ENCODE measurements around the gene RAB6B. TPM values are rescaled to one million over a fixed set of nuclear protein-coding genes. Genes with fewer than 3 reads are reported as not detected.

RAB6B gene
- total and polyA plus RNA-seq, 2 of the 4 experiments (the other 2 are of a cell fraction): 0.18 to 1.2 TPM

DNA sequence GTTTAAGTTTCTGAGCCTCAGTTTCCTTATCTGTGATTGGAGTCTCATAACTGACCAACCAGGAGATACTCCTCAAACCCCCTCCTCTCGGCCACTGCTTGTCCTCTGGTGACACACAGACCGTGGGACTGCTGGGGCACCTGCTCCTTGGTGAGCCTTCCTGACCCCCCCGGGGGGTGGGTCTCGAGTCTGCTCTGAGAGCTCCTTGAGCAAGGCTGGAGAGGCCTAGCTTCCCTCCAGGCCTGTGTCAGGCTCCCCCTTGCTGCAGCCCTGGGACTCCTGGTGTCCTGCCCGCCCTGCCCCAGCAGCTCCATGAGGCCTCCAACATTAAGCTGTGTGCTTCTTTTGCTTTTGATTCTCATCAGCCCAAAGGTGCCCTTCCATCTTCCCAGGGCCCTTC, 62.4 kb downstream of the RAB6B start:
- Histone ChIP-seq H3K27me3 (ENCODE audit: control insufficient read depth, insufficient read depth, low read length) (peaks cover 11% of the 10 kb centered on the region), H2AK9ac (replicated peaks; ENCODE audit: low read depth, low read length, poor library complexity) (no peak overlapping the region), H3K14ac (replicated peaks; ENCODE audit: low read depth, low read length) (no peak overlapping the region), H4K91ac (ENCODE audit: insufficient read depth, low read depth, low read length) (no peak overlapping the region), H3K23ac (ENCODE audit: low read depth, low read length) (no peak overlapping the region), H3K27ac (ENCODE audit: insufficient read depth, low read length) (no peak overlapping the region), H4K20me1 (ENCODE audit: insufficient read depth, low read length) (no peaks in the 10 kb centered on the region), H3K79me1 (ENCODE audit: low read depth in 1 of 2, low read length in 2 of 2) (no peaks in the 10 kb centered on the region), H3K9ac (ENCODE audit: low read depth, low read length) (no peak overlapping the region), H2BK5ac (ENCODE audit: low read depth, low read length, poor library complexity, severe bottlenecking) (no peak overlapping the region), H3K4me1 (ENCODE audit: control insufficient read depth, insufficient read depth, low read length) (no peaks in the 10 kb centered on the region), H2BK15ac (ENCODE audit: low read depth, low read length) (no peak overlapping the region), H2BK120ac (ENCODE audit: low read depth, low read length) (no peak overlapping the region), H3K9me1 (ENCODE audit: insufficient read depth, low read length) (no peaks in the 10 kb centered on the region), H3K36me3 (ENCODE audit: control insufficient read depth, insufficient read depth, low read length) (no peaks in the 10 kb centered on the region), H4K5ac (ENCODE audit: low read depth, low read length) (no peak overlapping the region), H4K8ac (ENCODE audit: low read depth in 2 of 2, low read length in 2 of 2) (no peak overlapping the region), H2BK20ac (ENCODE audit: low read depth, low read length) (no peak overlapping the region), H2AK5ac (ENCODE audit: low read depth, low read length) (no peak overlapping the region), H3K4ac (ENCODE audit: low read depth, low read length) (no peak overlapping the region), H2AFZ (replicated peaks; ENCODE audit: low read length, poor library complexity) (no peak overlapping the region), H3K4me2 (ENCODE audit: low read depth, low read length) (no peak overlapping the region), H3K9me3 (ENCODE audit: control insufficient read depth, insufficient read depth, low read length) (no peaks in the 10 kb centered on the region), H3K4me3 (ENCODE audit: insufficient read depth, low read depth, low read length) (no peak overlapping the region), H3K18ac (ENCODE audit: low read depth, low read length) (no peak overlapping the region), H3K56ac (ENCODE audit: extremely low read depth, insufficient read depth, low read length) (no peak overlapping the region)
- no TSS peak for BruUV-seq (replicated peaks)
- ChIA-PET CTCF (interaction anchor here (0.7 kb wide), 1 partner anchor 311 kb away, joined by 3 read pairs; no protein-coding TSS in a partner anchor), POLR2A (ENCODE audit: unreplicated experiment) (no interaction called here)
- no peak for TF ChIP-seq MAZ (IDR thresholded peaks at IDR 0.05; ENCODE audit: borderline replicate concordance, low read depth, low read length)
- ATAC-seq (ENCODE audit: low read depth) (no peak), DNase-seq (no peak)
- intact Hi-C loops (cut with micrococcal nuclease) (no loop called here), dilution Hi-C loops (cut with HindIII; ENCODE audit: low sequenced_read_pairs, unreplicated experiment) (no loop called here), in situ Hi-C loops (cut with MboI; ENCODE audit: low sequenced_read_pairs) (no loop called here)
- 80% methylated on average over 2 of the region's 5 CpGs; no CpG with 5 or more reads in 1 of the 2 experiments for WGBS, 2 experiments (ENCODE audit: extremely low coverage in 2 of 2, insufficient read length in 1 of 2)
